ENCODE data around the gene SCN2B. TPM values are rescaled to one million over a fixed set of nuclear protein-coding genes. Genes with fewer than 3 reads are reported as not detected.

SCN2B gene
- total RNA-seq, 1 donor from 2014 or later, result 0.69 TPM

GRCh38 chr11:118135051-118135795 is 41.2 kb downstream of the SCN2B start:
- DNase-seq (ENCODE audit: low spot score), result no peak

- DNase-seq (ENCODE audit: low spot score), result no peak
Observed at GRCh38 chr11:118133816-118134215, 42.6 kb downstream of the SCN2B start.

GRCh38 chr11:118132385-118133151 is 43.9 kb downstream of the SCN2B start:
- DNase-seq (ENCODE audit: low spot score), result no peak

GRCh38 chr11:118129471-118130172 is 46.8 kb downstream of the SCN2B start:
- no peak for DNase-seq (ENCODE audit: low spot score)

- no peak for DNase-seq (ENCODE audit: low spot score)
Observed at GRCh38 chr11:118128721-118129470, 47.5 kb downstream of the SCN2B start.

- DNase-seq (ENCODE audit: low spot score), result no peak
Observed at GRCh38 chr11:118128310-118128709, 48.1 kb downstream of the SCN2B start.

DNA sequence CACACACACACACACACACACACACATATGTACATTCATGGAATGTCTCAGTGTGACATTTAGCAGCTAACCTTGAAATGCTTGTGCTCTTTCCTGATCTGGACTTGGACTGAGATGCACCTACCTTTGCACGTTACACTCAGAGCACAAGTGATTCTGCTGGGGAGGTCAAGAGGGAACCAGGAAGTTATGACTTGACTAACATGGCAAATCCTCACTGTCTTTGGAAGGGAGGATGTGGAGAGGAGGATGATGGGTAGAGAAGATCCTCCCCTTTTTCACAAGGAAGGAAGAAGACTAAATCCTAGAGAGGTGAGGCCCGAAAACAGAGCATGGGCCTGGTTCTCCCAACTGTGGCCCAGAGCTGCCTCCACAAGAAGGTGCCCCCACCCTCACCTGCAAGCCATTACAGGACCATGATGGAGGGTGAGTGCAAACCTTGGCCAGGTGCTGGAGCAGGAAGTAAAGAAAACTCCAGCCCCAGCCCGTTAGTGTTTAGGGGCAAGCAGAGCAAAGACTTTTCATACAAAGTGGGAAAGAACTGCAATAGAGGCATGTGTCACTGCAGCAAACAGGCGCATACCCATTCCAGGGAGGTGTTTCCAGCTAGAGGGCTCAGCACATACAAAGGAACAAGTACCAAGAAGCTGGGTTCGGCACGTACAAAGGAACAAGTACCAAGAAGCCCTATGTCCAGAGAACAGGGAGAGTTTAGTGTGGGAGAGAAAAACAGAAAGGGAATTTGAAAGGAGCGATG is 50.2 kb downstream of the SCN2B start:
- DNase-seq (ENCODE audit: low spot score), result no peak

DNA sequence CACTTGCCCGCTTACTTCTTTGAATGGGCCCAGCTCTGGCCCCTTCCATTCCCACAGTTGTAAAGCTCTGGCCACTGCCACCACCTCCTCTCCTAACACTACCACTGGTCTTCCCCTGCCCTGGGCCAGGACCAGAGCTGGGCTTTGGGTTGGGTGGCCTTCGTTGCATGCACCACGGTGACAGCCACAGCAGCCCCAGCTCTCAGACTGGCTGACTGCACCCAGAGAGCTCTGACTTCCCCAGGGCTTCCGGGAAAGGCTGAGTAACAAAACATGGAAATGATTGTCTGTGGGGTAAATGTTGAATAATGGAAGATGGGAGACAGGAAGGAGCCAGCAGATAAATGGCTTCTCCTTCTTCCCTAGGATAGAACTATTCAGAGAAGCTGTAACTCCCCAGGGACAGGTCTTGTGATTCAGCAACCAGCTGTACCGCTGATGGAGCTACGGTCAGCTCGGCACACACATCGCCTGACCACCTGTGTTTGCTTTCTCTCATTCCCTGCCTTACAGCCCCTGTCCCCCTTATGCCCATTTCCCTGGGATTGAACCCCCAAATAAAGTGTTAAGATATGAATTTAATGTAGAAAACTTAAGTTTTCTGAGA is 51.4 kb downstream of the SCN2B start:
- no peak for DNase-seq (ENCODE audit: low spot score)

GRCh38 chr11:118120793-118121192 is 55.6 kb downstream of the SCN2B start:
- no peak for DNase-seq (ENCODE audit: low spot score)

- DNase-seq (ENCODE audit: low spot score), result no peak
Observed at GRCh38 chr11:118117790-118118601, 58.4 kb downstream of the SCN2B start.

- no peak for DNase-seq (ENCODE audit: low spot score)
Observed at GRCh38 chr11:118115048-118115447, 61.4 kb downstream of the SCN2B start.

DNA sequence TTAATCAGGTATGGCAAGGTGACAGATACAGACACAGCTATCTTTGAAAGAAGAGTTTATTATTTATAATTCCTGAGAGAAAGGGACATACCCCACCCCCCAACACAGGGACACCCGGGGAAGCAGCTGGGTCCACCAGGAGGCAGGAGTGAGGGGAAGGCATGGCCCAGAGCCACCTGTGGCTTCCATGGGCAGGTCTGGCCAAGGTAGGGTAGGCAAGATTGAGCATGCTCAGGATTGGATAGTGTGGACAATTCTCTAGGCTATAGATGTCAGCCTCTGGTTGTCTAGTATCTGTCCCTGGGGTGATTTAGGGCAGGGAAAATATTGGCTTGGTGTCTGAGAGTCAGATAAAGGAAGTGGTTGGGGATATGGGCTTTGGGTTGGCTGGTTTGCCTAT is 62.2 kb downstream of the SCN2B start:
- DNase-seq (ENCODE audit: low spot score), result no peak

GRCh38 chr11:118112711-118113430 is 63.6 kb downstream of the SCN2B start:
- no peak for DNase-seq (ENCODE audit: low spot score)

Other genes with a start within 250 kb of the SCN2B start
- 0.63 TPM for gene TMPRSS13, start 247.2 kb downstream of the SCN2B start, total RNA-seq
- gene IL10RA, start 190.2 kb downstream of the SCN2B start, total RNA-seq, result 29.3 TPM
- gene TMPRSS4, start 99.6 kb downstream of the SCN2B start, total RNA-seq, result 180 TPM
- not detected for gene SMIM35, start 89.7 kb downstream of the SCN2B start, total RNA-seq
- gene SCN4B, start 23.8 kb downstream of the SCN2B start, total RNA-seq, result 3.5 TPM
- gene JAML, start 48.4 kb upstream of the SCN2B start, total RNA-seq, result 12.9 TPM
- gene MPZL3, start 75.7 kb upstream of the SCN2B start, total RNA-seq, result 23.2 TPM
- 72.5 TPM for gene MPZL2, start 87.7 kb upstream of the SCN2B start, total RNA-seq
- 15.7 TPM for gene CD3E, start 128.1 kb upstream of the SCN2B start, total RNA-seq
- 12.4 TPM for gene CD3D, start 166.1 kb upstream of the SCN2B start, total RNA-seq
- gene CD3G, start 167.7 kb upstream of the SCN2B start, total RNA-seq, result 3.0 TPM
- 38.0 TPM for gene UBE4A, start 183.0 kb upstream of the SCN2B start, total RNA-seq
- gene ATP5MG, start 225.0 kb upstream of the SCN2B start, total RNA-seq, result 196 TPM

Measured in mucosa of gallbladder (tissue), 1 donor.